Hematopoietic multipotent progenitor cell treated with erythropoietin and hydrocortisone succinate and interleukin-3 and kit ligand, for 4 days (in vitro differentiated cells): ENCODE measurements around the gene ATF7.

Experiments used
- DNase-seq: peaks from one replicate; pipeline ENCODE4 v3.0.0-alpha.2; 2015

Gene ATF7

GRCh38 chr12:53516758-53517455 is 109.3 kb downstream of the ATF7 start:
- DNase-seq: no peak

- DNase-seq: no peak
Observed at GRCh38 chr12:53515291-53515680, 110.9 kb downstream of the ATF7 start.

- no peak for DNase-seq
Observed at GRCh38 chr12:53514628-53515290, 111.4 kb downstream of the ATF7 start.

GRCh38 chr12:53513712-53514410 is 112.3 kb downstream of the ATF7 start:
- no peak for DNase-seq

- no peak for DNase-seq
Observed at GRCh38 chr12:53510181-53510812, 115.9 kb downstream of the ATF7 start.

- DNase-seq: peak; percentile 93
Observed at GRCh38 chr12:53508534-53509170, 117.5 kb downstream of the ATF7 start.

- no peak for DNase-seq
Observed at GRCh38 chr12:53507603-53507885, 118.6 kb downstream of the ATF7 start.

GRCh38 chr12:53506881-53507602 is 119.1 kb downstream of the ATF7 start, which contains the start of gene NPFF:
NPFF (minus strand) TSS chr12:53507484; CDS start chr12:53507474, 10 bp downstream.
- no peak for DNase-seq

GRCh38 chr12:53506450-53506785 is 119.8 kb downstream of the ATF7 start:
- DNase-seq: no peak

- no peak for DNase-seq
Observed at GRCh38 chr12:53505555-53506449, 120.4 kb downstream of the ATF7 start.

GRCh38 chr12:53505086-53505485 is 121.1 kb downstream of the ATF7 start:
- DNase-seq: no peak

- no peak for DNase-seq
Observed at GRCh38 chr12:53504004-53504920, 121.9 kb downstream of the ATF7 start.

GRCh38 chr12:53502983-53503728 is 123.0 kb downstream of the ATF7 start:
- no peak for DNase-seq

- DNase-seq: no peak
Observed at GRCh38 chr12:53502331-53502730, 123.9 kb downstream of the ATF7 start.

- no peak for DNase-seq
Observed at GRCh38 chr12:53501615-53502181, 124.5 kb downstream of the ATF7 start.

- peak; percentile 100 for DNase-seq
Observed at GRCh38 chr12:53500776-53501614, 125.2 kb downstream of the ATF7 start, which contains the start of gene TARBP2. TARBP2 (plus strand) TSS chr12:53501283; CDS start chr12:53501409, 126 bp downstream.

- DNase-seq: peak; percentile 86
Observed at GRCh38 chr12:53500142-53500775, 125.9 kb downstream of the ATF7 start.
